Suprapubic skin (tissue), 4 donors: ENCODE data around the gene CCDC102B. TPM values are rescaled to one million over a fixed set of nuclear protein-coding genes. Genes with fewer than 3 reads are reported as not detected.

Experiments
- DNase-seq, 2 donors: peaks; one replicate each; pipeline ENCODE4 v3.0.0-alpha.2; 2019; ENCODE audit warnings: low spot score in 2 of 2
- H3K27ac ChIP-seq: fragments of 200-600 bp; sonication (generic); one replicate; pipeline ENCODE4 v1.5.1; 2019
- H3K27me3 ChIP-seq: fragments of 200-600 bp; sonication (generic); one replicate; pipeline ENCODE4 v1.5.1; 2019
- H3K36me3 ChIP-seq: fragments of 200-600 bp; sonication (generic); one replicate; pipeline ENCODE4 v1.5.1; 2019
- H3K4me1 ChIP-seq: fragments of 200-600 bp; sonication (generic); one replicate; pipeline ENCODE4 v1.5.1; 2019
- H3K4me3 ChIP-seq: fragments of 200-600 bp; sonication (generic); one replicate; pipeline ENCODE4 v1.5.1; 2019; ENCODE audit warnings: mild to moderate bottlenecking
- H3K9me3 ChIP-seq: fragments of 200-600 bp; sonication (generic); one replicate; pipeline ENCODE4 v1.5.1; 2019
- EP300 ChIP-seq: sonication (generic); formaldehyde crosslinking; IDR thresholded peaks from one replicate; pipeline ENCODE4 v1.6.1; 2017; ENCODE audit warnings: antibody characterized with exemption
- POLR2A ChIP-seq, 2 donors: fragments of 450-650 bp; IDR thresholded peaks; one replicate each; pipeline ENCODE4 v1.6.1; 2017; ENCODE audit warnings: antibody characterized with exemption in 2 of 2, mild to moderate bottlenecking in 2 of 2, moderate library complexity in 2 of 2
- POLR2AphosphoS5 ChIP-seq, 3 donors: sonication (generic); formaldehyde crosslinking; IDR thresholded peaks; one replicate each; pipeline ENCODE4 v1.6.1; 2017; ENCODE audit warnings: antibody characterized with exemption in 3 of 3
- WGBS: methylation state at CpG from one replicate; pipeline ENCODE4 v1.1.5; 2018; 5-methylcytosine and 5-hydroxymethylcytosine counted together
- total RNA-seq, 4 donors: library from RNA; depleted of rRNA; stranded (reverse); fragments of >200 nt; gene quantifications; one replicate each; pipeline ENCODE4 v1.1.0, GENCODE V29; 2016
- TF ChIP-seq, protein P1 (sequence below), 2 donors: fragments of 200-600 bp in 1 of 2; fragments of 450-650 bp in 1 of 2; sonication (generic) in 1 of 2; IDR thresholded peaks; one replicate each; pipeline ENCODE4 v1.5.1; 2016 to 2019; ENCODE audit warnings: antibody characterized with exemption in 2 of 2, mild to moderate bottlenecking in 1 of 2, moderate library complexity in 1 of 2

Gene CCDC102B
- total RNA-seq, 4 donors from 2014 or later = 1.6 to 4.1 (median 2.7) TPM; not detected in 1

DNA sequence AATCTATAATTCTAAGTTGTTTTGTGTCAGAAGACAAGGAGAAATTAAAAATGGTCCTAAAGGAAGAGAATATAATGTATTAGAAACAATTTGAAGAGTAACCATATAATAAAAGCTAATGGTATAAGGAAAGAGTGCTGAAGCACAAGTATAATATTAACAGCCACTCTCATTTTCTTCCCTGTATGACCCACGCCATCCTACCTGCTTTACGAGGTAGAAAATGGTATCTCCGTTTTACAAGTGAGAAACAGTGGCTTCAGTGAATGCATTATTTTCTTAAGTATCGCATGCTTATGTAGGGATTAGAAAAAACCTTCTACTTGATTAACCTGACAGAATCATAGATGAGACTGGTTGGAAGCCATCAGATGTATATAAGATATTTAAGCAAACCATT lies 266.2 kb downstream of the CCDC102B start:
- Histone ChIP-seq H3K27ac (no peak overlapping the region), H3K36me3 (no peaks in the 10 kb centered on the region), H3K27me3 (no peaks in the 10 kb centered on the region), H3K4me1 (no peaks in the 10 kb centered on the region), H3K9me3 (no peaks in the 10 kb centered on the region), H3K4me3 (no peak overlapping the region)
- DNase-seq = no peak
- TF ChIP-seq EP300 (no peak), POLR2AphosphoS5 (IDR thresholded peaks at IDR 0.05) (no peak), POLR2A (IDR thresholded peaks at IDR 0.05) (no peak)
- TF ChIP-seq, protein P1, sequence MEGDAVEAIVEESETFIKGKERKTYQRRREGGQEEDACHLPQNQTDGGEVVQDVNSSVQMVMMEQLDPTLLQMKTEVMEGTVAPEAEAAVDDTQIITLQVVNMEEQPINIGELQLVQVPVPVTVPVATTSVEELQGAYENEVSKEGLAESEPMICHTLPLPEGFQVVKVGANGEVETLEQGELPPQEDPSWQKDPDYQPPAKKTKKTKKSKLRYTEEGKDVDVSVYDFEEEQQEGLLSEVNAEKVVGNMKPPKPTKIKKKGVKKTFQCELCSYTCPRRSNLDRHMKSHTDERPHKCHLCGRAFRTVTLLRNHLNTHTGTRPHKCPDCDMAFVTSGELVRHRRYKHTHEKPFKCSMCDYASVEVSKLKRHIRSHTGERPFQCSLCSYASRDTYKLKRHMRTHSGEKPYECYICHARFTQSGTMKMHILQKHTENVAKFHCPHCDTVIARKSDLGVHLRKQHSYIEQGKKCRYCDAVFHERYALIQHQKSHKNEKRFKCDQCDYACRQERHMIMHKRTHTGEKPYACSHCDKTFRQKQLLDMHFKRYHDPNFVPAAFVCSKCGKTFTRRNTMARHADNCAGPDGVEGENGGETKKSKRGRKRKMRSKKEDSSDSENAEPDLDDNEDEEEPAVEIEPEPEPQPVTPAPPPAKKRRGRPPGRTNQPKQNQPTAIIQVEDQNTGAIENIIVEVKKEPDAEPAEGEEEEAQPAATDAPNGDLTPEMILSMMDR (IDR thresholded peaks at IDR 0.05) = no peak
- 66% methylated on average over 4 of the region's 4 CpGs for WGBS

DNA sequence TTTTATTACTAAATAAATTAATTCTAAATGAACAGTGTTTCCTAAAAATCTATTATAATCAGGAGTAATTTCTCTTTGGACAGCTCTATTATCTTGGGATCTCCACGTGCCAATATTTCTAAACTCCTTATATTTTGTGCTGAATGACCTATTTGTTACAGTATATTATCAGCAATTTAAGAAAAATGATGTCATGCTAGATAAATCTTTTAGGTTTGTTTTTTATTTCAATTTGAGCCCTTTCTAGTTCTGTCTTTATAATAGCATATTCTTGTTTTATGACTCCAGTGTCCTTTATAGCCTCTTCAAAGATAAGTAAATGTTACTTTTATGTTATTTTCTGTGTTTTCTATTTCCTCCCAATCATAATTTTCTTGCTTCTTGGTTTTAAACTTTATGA lies 269.2 kb downstream of the CCDC102B start:
- no peak overlapping the region for H3K4me3 ChIP-seq
- no peaks in the 10 kb centered on the region for H3K9me3 ChIP-seq
- no peaks in the 10 kb centered on the region for H3K27me3 ChIP-seq
- no peak for DNase-seq
- no peak overlapping the region for H3K27ac ChIP-seq
- no peaks in the 10 kb centered on the region for H3K4me1 ChIP-seq
- no peaks in the 10 kb centered on the region for H3K36me3 ChIP-seq
- 67% methylated on average over 1 of the region's 1 CpG for whole genome bisulfite sequencing
- no peak for TF ChIP-seq POLR2AphosphoS5 (IDR thresholded peaks at IDR 0.05)
- TF ChIP-seq POLR2A (IDR thresholded peaks at IDR 0.05) = no peak
- TF ChIP-seq, protein P1 (IDR thresholded peaks at IDR 0.05) = no peak
- no peak for TF ChIP-seq EP300

DNA sequence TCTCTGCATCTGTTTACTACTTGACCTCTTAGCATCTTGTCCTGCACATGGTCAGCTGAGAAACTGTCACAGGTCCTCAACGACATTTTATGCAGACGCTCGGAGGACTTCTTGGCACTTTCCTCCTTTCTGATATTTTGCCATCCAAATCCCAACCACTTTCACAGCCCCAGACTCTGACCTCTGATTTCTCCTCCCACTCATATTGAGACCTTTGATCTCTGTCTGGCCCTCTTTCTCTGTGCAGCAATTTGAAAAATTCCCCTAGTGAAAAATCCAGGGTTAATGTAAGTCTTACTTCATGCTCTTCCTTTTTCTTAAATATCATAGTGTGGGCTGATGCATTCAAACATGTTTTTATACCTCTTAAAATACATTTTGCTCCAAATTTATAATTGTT lies 273.8 kb downstream of the CCDC102B start:
- WGBS = 66% methylated on average over 3 of the region's 3 CpGs
- no peaks in the 10 kb centered on the region for H3K4me1 ChIP-seq
- no peak overlapping the region for H3K4me3 ChIP-seq
- no peak overlapping the region for H3K27ac ChIP-seq
- no peaks in the 10 kb centered on the region for H3K27me3 ChIP-seq
- TF ChIP-seq POLR2A (IDR thresholded peaks at IDR 0.05) (no peak), POLR2AphosphoS5 (IDR thresholded peaks at IDR 0.05) (no peak)
- DNase-seq = no peak
- H3K36me3 ChIP-seq = no peaks in the 10 kb centered on the region
- H3K9me3 ChIP-seq = peaks cover 2% of the 10 kb centered on the region

DNA sequence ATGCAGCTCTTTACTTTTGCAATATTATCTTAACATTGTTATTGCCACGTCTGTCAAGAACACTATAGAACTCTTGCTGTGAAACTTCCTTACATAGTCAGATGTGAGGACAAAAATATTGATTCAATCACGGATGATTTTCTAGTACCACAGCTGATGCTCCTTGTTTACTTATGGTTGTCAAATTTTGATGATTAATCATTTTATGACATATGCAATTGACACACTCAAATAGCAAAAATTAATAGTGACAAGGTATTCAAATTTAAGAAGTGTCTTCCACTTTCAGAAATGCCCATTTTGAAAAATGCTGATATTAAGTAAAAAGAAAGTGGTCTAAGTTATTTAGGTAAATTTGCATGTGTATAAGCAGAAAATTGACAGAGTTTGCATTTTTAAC lies 284.0 kb downstream of the CCDC102B start:
- no peak for TF ChIP-seq POLR2A (IDR thresholded peaks at IDR 0.05)
- TF ChIP-seq, protein P1 (IDR thresholded peaks at IDR 0.05) = no peak
- TF ChIP-seq POLR2AphosphoS5 (IDR thresholded peaks at IDR 0.05) = no peak
- TF ChIP-seq EP300 = no peak

DNA sequence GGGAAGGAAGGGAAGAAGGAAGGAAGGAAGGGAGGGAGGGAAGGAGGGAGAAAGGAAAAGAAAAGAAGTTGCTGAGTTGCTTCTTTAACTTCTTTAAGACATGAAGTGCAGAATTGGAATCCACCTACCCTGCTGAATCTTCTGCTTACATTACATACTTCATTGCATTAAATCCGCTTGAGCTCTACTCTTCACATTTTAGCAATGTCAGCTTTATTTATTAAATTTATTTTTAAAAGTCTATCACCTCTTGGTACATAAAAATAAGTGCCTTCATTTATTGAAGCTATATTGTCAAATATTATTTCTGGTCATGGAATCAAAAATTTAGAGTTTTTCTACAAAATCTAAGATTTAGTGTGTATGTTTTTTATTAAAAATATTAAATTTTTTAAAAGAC lies 284.6 kb downstream of the CCDC102B start:
- Histone ChIP-seq H3K27ac (no peak overlapping the region), H3K9me3 (no peaks in the 10 kb centered on the region), H3K4me3 (no peak overlapping the region), H3K4me1 (no peaks in the 10 kb centered on the region), H3K36me3 (no peaks in the 10 kb centered on the region), H3K27me3 (no peaks in the 10 kb centered on the region)
- TF ChIP-seq POLR2A (IDR thresholded peaks at IDR 0.05) (no peak), POLR2AphosphoS5 (IDR thresholded peaks at IDR 0.05) (no peak), EP300 (no peak)
- TF ChIP-seq, protein P1 (IDR thresholded peaks at IDR 0.05) = no peak
- WGBS = 85% methylated on average over 1 of the region's 1 CpG
- no peak for DNase-seq

More for the DNA sequence above, 284.0 kb downstream of the CCDC102B start:
- no peaks in the 10 kb centered on the region for H3K36me3 ChIP-seq
- no peak overlapping the region for H3K4me3 ChIP-seq
- H3K27ac ChIP-seq = no peak overlapping the region
- whole genome bisulfite sequencing = 60% methylated on average over 2 of the region's 2 CpGs
- no peaks in the 10 kb centered on the region for H3K4me1 ChIP-seq
- no peaks in the 10 kb centered on the region for H3K27me3 ChIP-seq
- no peak for DNase-seq
- no peaks in the 10 kb centered on the region for H3K9me3 ChIP-seq

DNA sequence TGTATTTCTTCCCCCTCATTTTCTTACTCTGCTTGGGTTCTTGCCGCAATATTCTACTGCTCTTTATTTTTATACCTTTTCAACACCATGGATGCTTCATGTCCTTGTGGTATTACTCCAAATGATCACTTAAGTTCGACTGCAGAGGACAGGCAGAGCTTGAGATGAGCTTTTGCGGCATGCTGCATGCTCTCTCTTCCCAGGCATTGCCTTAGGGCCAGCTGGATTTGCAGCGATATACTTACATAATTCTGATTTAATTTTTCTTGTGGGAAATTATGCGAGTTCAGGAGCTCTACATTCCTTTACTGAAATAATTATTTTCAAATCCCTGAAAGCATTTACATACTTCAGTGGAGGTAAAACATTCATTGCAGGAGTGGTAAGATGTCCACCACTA lies 288.1 kb downstream of the CCDC102B start:
- no peaks in the 10 kb centered on the region for H3K36me3 ChIP-seq
- no peaks in the 10 kb centered on the region for H3K9me3 ChIP-seq
- H3K4me3 ChIP-seq = no peak overlapping the region
- no peaks in the 10 kb centered on the region for H3K4me1 ChIP-seq
- no peak overlapping the region for H3K27ac ChIP-seq
- TF ChIP-seq EP300 (no peak), POLR2A (IDR thresholded peaks at IDR 0.05) (no peak), POLR2AphosphoS5 (IDR thresholded peaks at IDR 0.05) (no peak)
- TF ChIP-seq, protein P1 (IDR thresholded peaks at IDR 0.05) = no peak
- WGBS = 65% methylated on average over 5 of the region's 5 CpGs
- no peak for DNase-seq
- no peaks in the 10 kb centered on the region for H3K27me3 ChIP-seq
